Endothelial cell of umbilical vein (primary cell): ENCODE results near the gene AQP2. TPM values are rescaled to one million over a fixed set of nuclear protein-coding genes. Genes with fewer than 3 reads are reported as not detected.
A peak's percentile ranks its signal among the peaks of the same experiment; 100 is the strongest.

Experiments used
- BruUV-seq: library from RNA; stranded (reverse); fragments of 400-500 nt; replicated peaks from 2 replicates; lab custom pipeline; 2021; lab: Mats Ljungman, UMichigan
- CTCF ChIA-PET: fragments of 300-600, 350-600 bp; sonication (Branson Sonifier 250); formaldehyde crosslinking; loops from one replicate; lab custom pipeline; 2021; ENCODE audit warnings: antibody characterized with exemption, inconsistent platforms; lab: Charles Lee
- POLR2A ChIA-PET: fragments of 300-600, 350-600 bp; sonication (Branson Sonifier 250); formaldehyde crosslinking; loops from one replicate; lab custom pipeline; 2021; ENCODE audit warnings: antibody characterized with exemption, inconsistent platforms; lab: Charles Lee
- DNase-seq: peaks from one replicate; pipeline ENCODE4 v3.0.0-alpha.2; 2011; ENCODE audit warnings: low read depth, low spot score
- FAIRE-seq: peaks from 2 replicates; lab custom pipeline; 2011; peaks lifted over from hg19 to GRCh38; lab: Jason Lieb, UNC
- H2AFZ ChIP-seq: 2 replicates; pipeline ENCODE4 v1.6.0; 2012; ENCODE audit warnings: low read depth, low read length, control low read depth, inconsistent platforms
- H3K27ac ChIP-seq: 2 replicates; pipeline ENCODE4 v1.5.1; 2011; ENCODE audit warnings: low read depth, mild to moderate bottlenecking, control low read depth, low read length, moderate library complexity; ENCODE audit not compliant: insufficient read depth
- H3K27me3 ChIP-seq, 2 experiments: 2 replicates each; pipeline versions ENCODE4 v1.6.0 to v1.6.1; 2011; ENCODE audit warnings: low read length in 2 of 2, mixed read lengths in 1 of 2; ENCODE audit not compliant: control insufficient read depth in 2 of 2, insufficient read depth in 2 of 2
- H3K36me3 ChIP-seq, 2 experiments: 2 replicates in 1 of 2; 3 replicates in 1 of 2; pipeline ENCODE4 v1.5.1; 2011; ENCODE audit warnings: low read length in 2 of 2, mild to moderate bottlenecking in 1 of 2, moderate library complexity in 1 of 2; ENCODE audit not compliant: control insufficient read depth in 2 of 2, insufficient read depth in 2 of 2; ENCODE audit errors: extremely low read depth in 1 of 2
- H3K4me1 ChIP-seq: 3 replicates; pipeline ENCODE4 v1.5.1; 2011; ENCODE audit warnings: mild to moderate bottlenecking, low read length; ENCODE audit not compliant: control insufficient read depth, insufficient read depth; ENCODE audit errors: extremely low read depth
- H3K4me2 ChIP-seq: 2 replicates; pipeline ENCODE4 v1.6.1; 2011; ENCODE audit warnings: low read length, control low read depth, mixed read lengths; ENCODE audit not compliant: insufficient read depth
- H3K4me3 ChIP-seq, 3 experiments: fragments of 200-600 bp in 1 of 3; sonication (generic), shearing (Covaris generic) in 1 of 3; replicated peaks in 1 of 3; 2 replicates each; pipeline ENCODE4 v1.5.1; 2011 to 2016; ENCODE audit warnings: control low read depth in 3 of 3, low read length in 3 of 3, mild to moderate bottlenecking in 2 of 3, inconsistent platforms in 1 of 3, low read depth in 1 of 3, moderate library complexity in 1 of 3; ENCODE audit not compliant: insufficient read depth in 1 of 3
- H3K79me2 ChIP-seq: 2 replicates; pipeline ENCODE4 v1.6.0; 2012; ENCODE audit warnings: low read length, inconsistent platforms; ENCODE audit not compliant: control insufficient read depth, insufficient read depth
- H3K9ac ChIP-seq: replicated peaks from 2 replicates; pipeline ENCODE3; 2011; ENCODE audit warnings: low read length, control low read depth; ENCODE audit not compliant: insufficient read depth; ENCODE audit errors: extremely low read depth
- H3K9me1 ChIP-seq: replicated peaks from 3 replicates; pipeline ENCODE4 v1.6.0; 2011; ENCODE audit warnings: mild to moderate bottlenecking, low read length; ENCODE audit not compliant: control insufficient read depth, insufficient read depth; ENCODE audit errors: extremely low read depth
- H3K9me3 ChIP-seq: replicated peaks from 2 replicates; pipeline ENCODE4 v1.5.1; 2012; ENCODE audit warnings: low read length, inconsistent platforms; ENCODE audit not compliant: control insufficient read depth, insufficient read depth
- H4K20me1 ChIP-seq: replicated peaks from 2 replicates; pipeline ENCODE3; 2011; ENCODE audit warnings: mild to moderate bottlenecking, low read length; ENCODE audit not compliant: control insufficient read depth, insufficient read depth; ENCODE audit errors: extremely low read depth
- EZH2 ChIP-seq: IDR thresholded peaks from 2 replicates; pipeline ENCODE4 v1.6.1; 2012; ENCODE audit warnings: borderline replicate concordance, low read depth, mild to moderate bottlenecking, moderate library complexity, low read length, inconsistent platforms; ENCODE audit not compliant: severe bottlenecking
- FOS ChIP-seq: IDR thresholded peaks from 2 replicates; pipeline ENCODE4 v1.6.1; 2011; ENCODE audit warnings: mild to moderate bottlenecking, low read length, moderate library complexity, borderline replicate concordance; ENCODE audit not compliant: insufficient read depth
- GATA2 ChIP-seq: IDR thresholded peaks from 2 replicates; pipeline ENCODE4 v1.7.0; 2011; ENCODE audit warnings: low read depth, mild to moderate bottlenecking, moderate library complexity, mixed read lengths, low read length; ENCODE audit not compliant: insufficient read length, insufficient read depth
- JUN ChIP-seq: IDR thresholded peaks from 2 replicates; pipeline ENCODE4 v1.6.1; 2011; ENCODE audit warnings: borderline replicate concordance, low read depth; ENCODE audit not compliant: insufficient read length, insufficient read depth
- MAX ChIP-seq: IDR thresholded peaks from 2 replicates; pipeline ENCODE4 v1.6.1; 2011; ENCODE audit not compliant: insufficient read depth, insufficient read length
- MYC ChIP-seq: IDR thresholded peaks from one replicate; pipeline ENCODE4 v1.6.1; 2011; ENCODE audit warnings: mild to moderate bottlenecking, low read depth, low read length
- POLR2A ChIP-seq: IDR thresholded peaks from 2 replicates; pipeline ENCODE4 v1.6.1; 2012; ENCODE audit warnings: low read depth, mild to moderate bottlenecking, control low read depth, low read length
- POLR2AphosphoS5 ChIP-seq: IDR thresholded peaks from 2 replicates; pipeline ENCODE4 v1.6.1; 2012; ENCODE audit warnings: low read depth, mild to moderate bottlenecking, control low read depth, low read length, moderate library complexity; ENCODE audit not compliant: insufficient read depth
- dilution Hi-C: fragments of 300-500 bp; cut with MboI; formaldehyde crosslinking; loops from one replicate; pipeline ENCODE4 v1.15.0; 2019; ENCODE audit warnings: low sequenced_read_pairs; ENCODE audit not compliant: extremely low pct_ligation_motif_present
- intact Hi-C: fragments of 100-400 bp; cut with micrococcal nuclease; formaldehyde crosslinking; loops from one replicate; pipeline ENCODE4 v1.10.0; 2022
- polyA plus RNA-seq, 4 experiments: library from polyadenylated mRNA; depleted of rRNA in 3 of 4; stranded (reverse) in 3 of 4; unstranded in 1 of 4; fragments of >200 nt; gene quantifications; 2 replicates each; pipeline versions ENCODE4 v1.2.1 to v1.2.3, GENCODE V29; 2011 to 2012; ENCODE audit warnings: missing spikeins in 1 of 4
- total RNA-seq: library from RNA; stranded (reverse); gene quantifications from 2 replicates; pipeline ENCODE4 v1.2.3, GENCODE V29; 2021
- TF ChIP-seq, protein P1 (sequence below), 2 donors: IDR thresholded peaks; 1 replicate in 1 of 2; 2 replicates in 1 of 2; pipeline ENCODE4 v1.5.1; 2011; ENCODE audit warnings: low read length in 2 of 2, mild to moderate bottlenecking in 2 of 2, moderate library complexity in 2 of 2, control low read depth in 1 of 2, inconsistent platforms in 1 of 2, low read depth in 1 of 2; ENCODE audit not compliant: insufficient read depth in 1 of 2; ENCODE audit errors: extremely low read depth in 1 of 2

Gene AQP2
- total and polyA plus RNA-seq, 2 donors (not counting 3 experiments of a cell fraction or from before 2014, with no cell fraction given): not detected

DNA sequence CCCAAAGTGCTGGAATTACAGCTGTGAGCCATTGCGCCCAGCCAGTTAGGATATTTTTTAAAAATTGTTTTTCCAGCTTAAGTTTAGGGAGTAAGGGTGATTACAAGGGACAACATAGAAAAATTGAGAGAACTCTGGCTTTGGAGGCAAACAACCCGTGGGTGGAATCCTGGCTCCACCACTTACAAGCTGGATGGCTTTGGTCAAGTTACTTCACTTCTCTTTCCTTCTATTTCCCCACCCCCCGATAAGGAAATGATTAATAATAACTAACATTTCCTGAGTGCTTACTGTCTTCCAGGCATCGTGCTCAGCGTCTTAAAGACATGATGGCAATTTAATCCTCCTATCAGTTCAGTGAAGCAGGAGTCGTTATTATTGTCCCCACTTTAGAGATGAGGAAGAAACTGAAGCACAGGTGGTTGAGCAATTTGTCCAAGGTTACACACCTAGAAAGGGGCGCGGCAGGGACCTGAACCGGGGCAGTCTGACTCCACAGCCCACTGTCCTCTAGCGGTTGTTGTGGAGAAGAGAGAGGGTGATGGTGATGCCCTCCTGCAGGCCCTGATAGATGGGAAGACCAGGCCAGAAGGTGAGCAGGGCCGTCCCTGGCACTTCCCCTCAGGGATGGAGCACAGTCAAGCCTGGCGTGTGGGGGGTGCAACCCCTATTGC is 30.2 kb upstream of the AQP2 start:
- peak; percentile 97 for FAIRE-seq
- H3K27me3 ChIP-seq: no peaks in the 10 kb centered on the region
- no peaks in the 10 kb centered on the region for H3K9me3 ChIP-seq
- H3K79me2 ChIP-seq: no peaks in the 10 kb centered on the region
- CTCF ChIA-PET: interaction anchor here (1.1 to 3.2 kb wide), 9 partner anchors 10 to 136 kb away, joined by 3 to 16 read pairs (median 4); no protein-coding TSS in a partner anchor
- no peaks in the 10 kb centered on the region for H3K9me1 ChIP-seq
- BruUV-seq: no TSS peak
- H3K9ac ChIP-seq: peak overlapping the region; percentile 19
- no peak overlapping the region for H3K4me3 ChIP-seq
- no peaks in the 10 kb centered on the region for H4K20me1 ChIP-seq
- intact Hi-C loops (loop anchor here (1.0 kb wide), 2 partner anchors 25 to 52 kb away; no protein-coding TSS in a partner anchor), dilution Hi-C loops (no loop called here)
- H2AFZ ChIP-seq: peak overlapping the region; percentile 65
- H3K4me2 ChIP-seq: peak overlapping the region; percentile 63
- peaks cover 16% of the 10 kb centered on the region for H3K4me1 ChIP-seq
- POLR2A ChIA-PET: no interaction called here
- no peaks in the 10 kb centered on the region for H3K36me3 ChIP-seq
- peak overlapping the region; percentile 2 for H3K27ac ChIP-seq
- DNase-seq: peak; percentile 65
- TF ChIP-seq POLR2A (no peak), GATA2 (no peak), JUN (peak; percentile 62), MYC (no peak), FOS (peak; percentile 89), EZH2 (no peak), POLR2AphosphoS5 (peak; percentile 68), MAX (no peak)
- TF ChIP-seq, protein P1, sequence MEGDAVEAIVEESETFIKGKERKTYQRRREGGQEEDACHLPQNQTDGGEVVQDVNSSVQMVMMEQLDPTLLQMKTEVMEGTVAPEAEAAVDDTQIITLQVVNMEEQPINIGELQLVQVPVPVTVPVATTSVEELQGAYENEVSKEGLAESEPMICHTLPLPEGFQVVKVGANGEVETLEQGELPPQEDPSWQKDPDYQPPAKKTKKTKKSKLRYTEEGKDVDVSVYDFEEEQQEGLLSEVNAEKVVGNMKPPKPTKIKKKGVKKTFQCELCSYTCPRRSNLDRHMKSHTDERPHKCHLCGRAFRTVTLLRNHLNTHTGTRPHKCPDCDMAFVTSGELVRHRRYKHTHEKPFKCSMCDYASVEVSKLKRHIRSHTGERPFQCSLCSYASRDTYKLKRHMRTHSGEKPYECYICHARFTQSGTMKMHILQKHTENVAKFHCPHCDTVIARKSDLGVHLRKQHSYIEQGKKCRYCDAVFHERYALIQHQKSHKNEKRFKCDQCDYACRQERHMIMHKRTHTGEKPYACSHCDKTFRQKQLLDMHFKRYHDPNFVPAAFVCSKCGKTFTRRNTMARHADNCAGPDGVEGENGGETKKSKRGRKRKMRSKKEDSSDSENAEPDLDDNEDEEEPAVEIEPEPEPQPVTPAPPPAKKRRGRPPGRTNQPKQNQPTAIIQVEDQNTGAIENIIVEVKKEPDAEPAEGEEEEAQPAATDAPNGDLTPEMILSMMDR (IDR thresholded peaks at IDR 0.05; ENCODE audit: extremely low read depth in 1 of 2, insufficient read depth in 1 of 2, low read depth in 1 of 2, low read length in 2 of 2): peak in 1 of 2 donors; percentile 9
